AG09309 (cell line): ENCODE data around the gene CCNC.

Experiments
- DNase-seq: peaks from one replicate; pipeline ENCODE4 v3.0.0-alpha.2; 2010; ENCODE audit warnings: low read depth
- H3K4me3 ChIP-seq: 2 replicates; pipeline ENCODE4 v1.5.1; 2011; ENCODE audit warnings: mild to moderate bottlenecking, low read depth, low read length, moderate library complexity; ENCODE audit not compliant: control insufficient read depth
- TF ChIP-seq, protein P1 (sequence below): IDR thresholded peaks from 2 replicates; pipeline ENCODE4 v1.5.1; 2011; ENCODE audit warnings: mild to moderate bottlenecking, low read depth, low read length, inconsistent platforms; ENCODE audit not compliant: insufficient read depth, control insufficient read depth; ENCODE audit errors: missing control alignments

CCNC gene

DNA sequence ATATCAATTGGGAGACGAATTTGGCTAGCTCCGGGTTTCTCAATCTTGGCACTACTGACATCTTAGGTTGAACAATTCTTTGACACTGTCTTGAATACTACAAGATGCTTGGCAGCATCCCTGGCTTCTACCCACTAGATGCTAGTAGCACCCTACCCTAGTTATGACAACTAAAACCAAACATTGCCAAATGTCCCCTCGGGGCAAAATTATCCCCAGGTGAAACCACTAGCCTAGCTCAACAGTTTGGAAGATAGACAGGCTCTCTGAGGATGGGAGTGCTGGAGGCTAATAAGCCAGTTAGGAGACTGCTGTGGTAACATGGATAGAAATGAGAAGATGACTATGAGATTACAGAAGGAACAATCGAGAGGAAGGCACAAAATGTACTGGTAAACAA lies 20.9 kb downstream of the CCNC start:
- DNase-seq = no peak
- TF ChIP-seq, protein P1, sequence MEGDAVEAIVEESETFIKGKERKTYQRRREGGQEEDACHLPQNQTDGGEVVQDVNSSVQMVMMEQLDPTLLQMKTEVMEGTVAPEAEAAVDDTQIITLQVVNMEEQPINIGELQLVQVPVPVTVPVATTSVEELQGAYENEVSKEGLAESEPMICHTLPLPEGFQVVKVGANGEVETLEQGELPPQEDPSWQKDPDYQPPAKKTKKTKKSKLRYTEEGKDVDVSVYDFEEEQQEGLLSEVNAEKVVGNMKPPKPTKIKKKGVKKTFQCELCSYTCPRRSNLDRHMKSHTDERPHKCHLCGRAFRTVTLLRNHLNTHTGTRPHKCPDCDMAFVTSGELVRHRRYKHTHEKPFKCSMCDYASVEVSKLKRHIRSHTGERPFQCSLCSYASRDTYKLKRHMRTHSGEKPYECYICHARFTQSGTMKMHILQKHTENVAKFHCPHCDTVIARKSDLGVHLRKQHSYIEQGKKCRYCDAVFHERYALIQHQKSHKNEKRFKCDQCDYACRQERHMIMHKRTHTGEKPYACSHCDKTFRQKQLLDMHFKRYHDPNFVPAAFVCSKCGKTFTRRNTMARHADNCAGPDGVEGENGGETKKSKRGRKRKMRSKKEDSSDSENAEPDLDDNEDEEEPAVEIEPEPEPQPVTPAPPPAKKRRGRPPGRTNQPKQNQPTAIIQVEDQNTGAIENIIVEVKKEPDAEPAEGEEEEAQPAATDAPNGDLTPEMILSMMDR = no peak
- no peak overlapping the region for H3K4me3 ChIP-seq

DNA sequence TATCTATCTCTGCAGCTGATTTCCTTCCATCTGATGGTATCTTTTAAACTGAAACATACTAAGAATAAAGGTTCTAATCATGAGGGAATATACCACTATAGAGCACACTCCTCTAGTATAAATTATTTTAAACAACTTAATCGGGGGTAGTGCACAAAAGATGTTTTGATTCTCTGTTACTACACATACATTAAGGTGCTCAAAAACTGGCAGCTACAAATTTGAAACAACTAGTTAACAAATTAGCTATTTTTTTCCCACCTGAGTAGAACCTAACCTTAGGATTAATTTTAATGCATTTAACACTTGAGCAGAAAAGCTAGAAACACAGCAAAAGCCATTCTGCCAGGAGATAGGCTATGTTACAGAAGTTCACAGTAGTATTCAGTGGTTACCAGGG lies 23.0 kb downstream of the CCNC start:
- TF ChIP-seq, protein P1 = no peak
- no peak for DNase-seq
- H3K4me3 ChIP-seq = no peak overlapping the region

DNA sequence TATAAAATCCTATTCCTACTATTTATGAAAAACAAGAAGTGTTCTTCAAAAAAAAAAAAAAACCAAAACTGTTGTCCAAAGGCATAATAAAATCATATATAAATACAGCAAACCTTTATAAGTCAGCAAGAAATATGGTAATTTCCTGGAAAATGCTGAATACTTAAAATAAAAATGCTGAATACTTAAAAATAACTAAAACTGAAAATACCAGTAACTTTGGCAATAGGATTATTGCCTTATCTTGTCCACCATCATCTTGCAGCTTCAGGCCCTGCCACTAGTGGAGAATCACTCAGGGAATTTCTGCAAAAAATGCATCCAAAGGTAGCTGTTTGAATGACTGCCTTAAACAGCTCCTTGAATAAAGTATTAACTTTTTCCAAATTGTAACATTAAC lies 24.5 kb downstream of the CCNC start:
- no peak overlapping the region for H3K4me3 ChIP-seq
- DNase-seq = no peak
- TF ChIP-seq, protein P1 = no peak

DNA sequence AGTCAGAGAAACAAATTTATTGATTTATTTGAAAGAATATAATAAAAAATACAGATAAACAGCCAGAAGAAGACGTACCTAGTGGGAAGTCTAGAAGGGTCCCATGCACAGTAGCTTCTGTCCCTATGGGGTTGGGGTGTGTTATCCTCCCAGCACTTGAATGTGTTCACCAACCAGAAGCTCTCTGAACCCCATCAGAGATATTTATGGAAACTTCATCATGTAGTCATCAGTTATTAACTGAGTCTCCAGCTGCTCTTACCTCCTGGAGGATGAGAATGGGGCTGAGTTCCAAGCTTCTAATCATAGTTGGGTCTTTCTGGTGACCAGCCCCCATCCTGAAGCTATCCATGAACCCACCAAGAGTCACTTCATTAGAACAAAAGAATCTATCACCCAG lies 37.8 kb downstream of the CCNC start:
- H3K4me3 ChIP-seq = no peak overlapping the region
- TF ChIP-seq, protein P1 = no peak
- no peak for DNase-seq

DNA sequence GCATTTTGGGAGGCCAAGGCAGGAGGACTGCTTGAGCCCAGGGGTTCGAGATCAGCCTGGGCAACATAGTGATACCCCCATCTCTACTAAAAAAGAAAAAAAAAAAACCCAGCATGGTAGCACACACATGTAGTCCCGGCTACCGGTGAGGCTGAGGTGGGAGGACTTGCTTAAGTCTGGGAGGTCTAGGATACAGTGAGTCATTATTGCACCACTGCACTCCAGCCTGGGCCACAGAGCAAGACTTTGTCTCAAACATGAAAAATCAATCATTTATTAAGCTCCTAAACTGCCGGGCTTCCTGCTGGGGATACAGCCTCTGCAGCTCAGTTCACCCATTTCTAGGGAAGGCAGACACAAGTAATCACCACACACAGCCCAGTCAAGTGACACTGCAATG lies 45.9 kb downstream of the CCNC start:
- H3K4me3 ChIP-seq = no peak overlapping the region
- TF ChIP-seq, protein P1 = no peak
- DNase-seq = peak; percentile 16

DNA sequence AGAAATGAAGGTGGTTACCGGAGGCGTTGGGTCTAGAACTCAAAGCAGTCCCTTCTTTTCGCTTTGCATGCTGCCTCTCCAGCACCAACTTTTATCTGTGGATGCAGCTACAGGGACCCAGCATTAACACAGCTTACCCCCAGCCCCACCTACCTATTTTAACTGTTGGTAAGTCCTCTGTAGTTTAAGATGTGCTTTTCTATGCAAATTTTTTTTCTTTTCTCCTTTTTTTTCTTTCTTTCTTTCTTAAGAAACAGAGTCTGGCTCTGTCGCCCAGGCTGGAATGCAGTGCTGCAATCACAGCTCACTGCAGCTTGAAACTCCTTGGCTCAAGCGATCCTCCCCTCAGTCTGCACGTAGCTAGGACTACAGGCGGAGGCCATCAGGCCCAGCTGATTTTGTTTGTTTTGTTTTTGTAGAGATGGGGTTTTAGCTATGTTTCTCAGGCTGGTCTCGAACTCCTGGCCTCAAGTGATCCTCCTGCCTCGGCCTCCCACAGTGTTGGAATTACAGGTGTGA lies 46.8 kb downstream of the CCNC start:
- DNase-seq = peak; percentile 18
- peak overlapping the region; percentile 88 for H3K4me3 ChIP-seq
- TF ChIP-seq, protein P1 = no peak
